GM23338 (cell line): ENCODE results near the gene DMBT1.
A peak's percentile ranks its signal among the peaks of the same experiment; 100 is the strongest.

Source experiments
- CTCF ChIP-seq, 2 experiments: fragments of 200-600 bp in 1 of 2; sonication (generic) in 1 of 2; conservative IDR thresholded peaks; 2 replicates each; pipeline versions ENCODE4 v1.5.1 to v1.6.1; 2016 to 2017; ENCODE audit warnings: antibody characterized with exemption in 2 of 2, low read depth in 2 of 2, mild to moderate bottlenecking in 2 of 2, moderate library complexity in 1 of 2
- EZH2 ChIP-seq: fragments of 200-600 bp; sonication (generic); IDR thresholded peaks from one replicate; pipeline ENCODE4 v1.8.0; 2017; ENCODE audit warnings: antibody characterized with exemption, mild to moderate bottlenecking, low read depth; ENCODE audit not compliant: unreplicated experiment
- EZH2phosphoT487 ChIP-seq: fragments of 200-600 bp; sonication (generic); IDR thresholded peaks from one replicate; pipeline ENCODE4 v1.8.1; 2018; ENCODE audit warnings: antibody characterized with exemption; ENCODE audit not compliant: unreplicated experiment
- POLR2AphosphoS5 ChIP-seq: IDR thresholded peaks from 2 replicates; pipeline ENCODE4 v1.6.1; 2016; ENCODE audit warnings: antibody characterized with exemption, low read depth
- STAT1 ChIP-seq: IDR thresholded peaks from one replicate; pipeline ENCODE4 v1.6.1; 2016; ENCODE audit warnings: antibody characterized with exemption; ENCODE audit not compliant: unreplicated experiment

GRCh38 chr10:122688293-122688989, 127.9 kb downstream of the DMBT1 start:
- TF ChIP-seq POLR2AphosphoS5 (no peak), EZH2 (no peak), CTCF (conservative IDR thresholded peaks at IDR 0.05; ENCODE audit: low read depth in 2 of 2) (peak in 1 of 2 experiments; percentile 40; a peak in 2 of 4 replicates), EZH2phosphoT487 (no peak), STAT1 (no peak)
